MM.1S (cell line): ENCODE results near the gene CTNNA3.

Experiments
- DNase-seq: peaks from one replicate; pipeline ENCODE4 v3.0.0-alpha.2; 2015
- H2AFZ ChIP-seq: fragments of 300-600 bp; sonication (generic); 2 replicates; pipeline ENCODE4 v1.6.0; 2016; ENCODE audit warnings: antibody characterized with exemption, low read length
- H3F3A ChIP-seq: fragments of 300-600 bp; sonication (generic); 2 replicates; pipeline ENCODE4 v1.6.1; 2016; ENCODE audit warnings: mild to moderate bottlenecking, antibody characterized with exemption, low read length, moderate library complexity, mixed read lengths; ENCODE audit not compliant: insufficient read depth
- H3K27ac ChIP-seq: fragments of 300-600 bp; sonication (generic); 2 replicates; pipeline ENCODE4 v1.5.1; 2016; ENCODE audit warnings: mild to moderate bottlenecking, low read length
- H3K27me3 ChIP-seq: fragments of 300-600 bp; sonication (generic); replicated peaks from 2 replicates; pipeline ENCODE4 v1.6.0; 2016; ENCODE audit warnings: low read length; ENCODE audit not compliant: insufficient read depth
- H3K36me3 ChIP-seq: fragments of 300-600 bp; sonication (generic); replicated peaks from 2 replicates; pipeline ENCODE4 v1.6.1; 2016; ENCODE audit warnings: mild to moderate bottlenecking, low read length, mixed read lengths; ENCODE audit not compliant: insufficient read depth
- H3K4me1 ChIP-seq: fragments of 300-600 bp; sonication (generic); 2 replicates; pipeline ENCODE4 v1.6.1; 2016; ENCODE audit warnings: low read length, mixed read lengths
- H3K4me2 ChIP-seq: fragments of 300-600 bp; sonication (generic); 2 replicates; pipeline ENCODE4 v1.6.0; 2016; ENCODE audit warnings: low read depth, low read length
- H3K4me3 ChIP-seq: fragments of 300-600 bp; sonication (generic); 2 replicates; pipeline ENCODE4 v1.5.1; 2016; ENCODE audit warnings: low read length, mixed read lengths
- H3K79me2 ChIP-seq: fragments of 300-600 bp; sonication (generic); 2 replicates; pipeline ENCODE4 v1.6.1; 2016; ENCODE audit warnings: mixed run types, low read length, mixed read lengths
- H3K9ac ChIP-seq: fragments of 300-600 bp; sonication (generic); 2 replicates; pipeline ENCODE4 v1.6.1; 2016; ENCODE audit warnings: low read length, mixed read lengths
- H3K9me2 ChIP-seq: fragments of 300-600 bp; sonication (generic); replicated peaks from 2 replicates; pipeline ENCODE4 v1.6.1; 2016; ENCODE audit warnings: mild to moderate bottlenecking, low read length, mixed read lengths; ENCODE audit not compliant: insufficient read depth
- H3K9me3 ChIP-seq: fragments of 300-600 bp; sonication (generic); replicated peaks from 2 replicates; pipeline ENCODE4 v1.6.1; 2016; ENCODE audit warnings: mild to moderate bottlenecking, low read length, mixed read lengths; ENCODE audit not compliant: insufficient read depth
- H4K20me1 ChIP-seq: fragments of 300-600 bp; sonication (generic); 2 replicates; pipeline ENCODE4 v1.6.1; 2016; ENCODE audit warnings: mild to moderate bottlenecking, low read length, moderate library complexity, mixed read lengths; ENCODE audit not compliant: insufficient read depth
- CTCF ChIP-seq: fragments of 300-600 bp; sonication (generic); IDR thresholded peaks from 2 replicates; pipeline ENCODE4 v1.5.1; 2016; ENCODE audit warnings: antibody characterized with exemption, low read length, mixed read lengths
- EZH2 ChIP-seq: fragments of 300-600 bp; sonication (generic); optimal IDR thresholded peaks from 2 replicates; pipeline ENCODE3; 2017; ENCODE audit warnings: low read depth, mild to moderate bottlenecking, antibody characterized with exemption, low read length, mixed read lengths
- EZH2phosphoT487 ChIP-seq: fragments of 300-600 bp; sonication (generic); IDR thresholded peaks from 2 replicates; pipeline ENCODE4 v1.6.1; 2018; ENCODE audit warnings: antibody characterized with exemption, low read length

Gene CTNNA3

GRCh38 chr10:66326876-66327275 is 1369.1 kb downstream of the CTNNA3 start:
- DNase-seq, result no peak
- H3K4me1 ChIP-seq, result no peaks in the 10 kb centered on the region
- no peaks in the 10 kb centered on the region for H4K20me1 ChIP-seq
- no peak overlapping the region for H3K9ac ChIP-seq
- no peak overlapping the region for H2AFZ ChIP-seq
- no peaks in the 10 kb centered on the region for H3K36me3 ChIP-seq
- TF ChIP-seq EZH2phosphoT487 (no peak), CTCF (no peak), EZH2 (no peak)
- H3K9me2 ChIP-seq, result no peaks in the 10 kb centered on the region
- H3K9me3 ChIP-seq, result no peaks in the 10 kb centered on the region
- no peak overlapping the region for H3K27ac ChIP-seq
- no peak overlapping the region for H3K4me3 ChIP-seq
- no peaks in the 10 kb centered on the region for H3K27me3 ChIP-seq
- H3K4me2 ChIP-seq, result no peak overlapping the region
- H3F3A ChIP-seq, result no peaks in the 10 kb centered on the region
- H3K79me2 ChIP-seq, result no peaks in the 10 kb centered on the region

- Histone ChIP-seq H3K27me3 (no peaks in the 10 kb centered on the region), H3K27ac (no peak overlapping the region), H3K9me3 (no peaks in the 10 kb centered on the region), H4K20me1 (no peaks in the 10 kb centered on the region), H3K9ac (no peak overlapping the region), H3F3A (no peaks in the 10 kb centered on the region), H3K4me3 (no peak overlapping the region), H3K4me2 (no peak overlapping the region), H3K36me3 (no peaks in the 10 kb centered on the region), H2AFZ (no peak overlapping the region), H3K79me2 (no peaks in the 10 kb centered on the region), H3K9me2 (no peaks in the 10 kb centered on the region), H3K4me1 (no peaks in the 10 kb centered on the region)
- TF ChIP-seq EZH2 (no peak), EZH2phosphoT487 (no peak), CTCF (no peak)
- DNase-seq, result no peak
Measured at GRCh38 chr10:66322777-66323176, 1373.2 kb downstream of the CTNNA3 start.

- H3F3A ChIP-seq, result no peaks in the 10 kb centered on the region
- no peaks in the 10 kb centered on the region for H3K36me3 ChIP-seq
- H3K9me3 ChIP-seq, result no peaks in the 10 kb centered on the region
- no peak overlapping the region for H3K9ac ChIP-seq
- TF ChIP-seq EZH2phosphoT487 (no peak), CTCF (no peak), EZH2 (no peak)
- no peaks in the 10 kb centered on the region for H3K4me1 ChIP-seq
- H3K4me3 ChIP-seq, result no peak overlapping the region
- no peak overlapping the region for H3K27ac ChIP-seq
- DNase-seq, result no peak
- no peaks in the 10 kb centered on the region for H3K79me2 ChIP-seq
- H3K9me2 ChIP-seq, result no peaks in the 10 kb centered on the region
- H3K27me3 ChIP-seq, result no peaks in the 10 kb centered on the region
- no peak overlapping the region for H3K4me2 ChIP-seq
- no peaks in the 10 kb centered on the region for H4K20me1 ChIP-seq
- H2AFZ ChIP-seq, result no peak overlapping the region
Measured at GRCh38 chr10:66321723-66322665, 1374.0 kb downstream of the CTNNA3 start.
